Fibroblast of mammary gland (primary cell): ENCODE results near the gene TFF2.

Experiments
- DNase-seq: peaks from one replicate; pipeline ENCODE4 v3.0.0-alpha.2; 2010; ENCODE audit warnings: low read depth
- H3K4me3 ChIP-seq: 2 replicates; pipeline ENCODE4 v1.5.1; 2011; ENCODE audit warnings: low read depth, mild to moderate bottlenecking, low read length, moderate library complexity; ENCODE audit not compliant: control insufficient read depth
- TF ChIP-seq, protein P1 (sequence below): conservative IDR thresholded peaks from 2 replicates; pipeline ENCODE4 v1.5.1; 2011; ENCODE audit warnings: low read depth, low read length, inconsistent platforms; ENCODE audit not compliant: control insufficient read depth, insufficient read depth

Gene TFF2

GRCh38 chr21:42298657-42299056, 52.1 kb downstream of the TFF2 start:
- TF ChIP-seq, protein P1, sequence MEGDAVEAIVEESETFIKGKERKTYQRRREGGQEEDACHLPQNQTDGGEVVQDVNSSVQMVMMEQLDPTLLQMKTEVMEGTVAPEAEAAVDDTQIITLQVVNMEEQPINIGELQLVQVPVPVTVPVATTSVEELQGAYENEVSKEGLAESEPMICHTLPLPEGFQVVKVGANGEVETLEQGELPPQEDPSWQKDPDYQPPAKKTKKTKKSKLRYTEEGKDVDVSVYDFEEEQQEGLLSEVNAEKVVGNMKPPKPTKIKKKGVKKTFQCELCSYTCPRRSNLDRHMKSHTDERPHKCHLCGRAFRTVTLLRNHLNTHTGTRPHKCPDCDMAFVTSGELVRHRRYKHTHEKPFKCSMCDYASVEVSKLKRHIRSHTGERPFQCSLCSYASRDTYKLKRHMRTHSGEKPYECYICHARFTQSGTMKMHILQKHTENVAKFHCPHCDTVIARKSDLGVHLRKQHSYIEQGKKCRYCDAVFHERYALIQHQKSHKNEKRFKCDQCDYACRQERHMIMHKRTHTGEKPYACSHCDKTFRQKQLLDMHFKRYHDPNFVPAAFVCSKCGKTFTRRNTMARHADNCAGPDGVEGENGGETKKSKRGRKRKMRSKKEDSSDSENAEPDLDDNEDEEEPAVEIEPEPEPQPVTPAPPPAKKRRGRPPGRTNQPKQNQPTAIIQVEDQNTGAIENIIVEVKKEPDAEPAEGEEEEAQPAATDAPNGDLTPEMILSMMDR, result no peak
- no peak for DNase-seq
- no peak overlapping the region for H3K4me3 ChIP-seq

DNA sequence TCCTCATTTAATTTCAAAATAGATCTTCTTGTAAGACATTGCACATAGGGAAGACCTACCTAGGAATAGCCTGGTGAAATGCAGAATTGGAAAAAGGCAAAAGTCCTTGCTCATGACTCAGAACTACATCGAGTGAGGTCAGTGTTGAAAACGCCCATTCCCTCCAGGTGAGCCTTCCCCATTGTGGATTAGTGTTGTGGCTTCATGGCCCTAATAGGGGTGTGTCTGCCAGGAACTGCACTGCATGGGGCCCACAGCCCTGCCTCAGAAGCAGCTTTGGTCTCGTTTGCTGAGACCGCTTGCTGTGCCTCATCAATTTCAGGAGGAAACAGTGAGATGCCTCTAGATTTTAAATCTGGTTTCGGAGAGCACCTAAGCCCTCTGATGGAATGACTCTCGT, 52.6 kb downstream of the TFF2 start:
- no peak overlapping the region for H3K4me3 ChIP-seq
- TF ChIP-seq, protein P1, result no peak
- no peak for DNase-seq

- TF ChIP-seq, protein P1, result no peak
- no peak overlapping the region for H3K4me3 ChIP-seq
- DNase-seq, result no peak
Observed at GRCh38 chr21:42297377-42297776, 53.4 kb downstream of the TFF2 start.

DNA sequence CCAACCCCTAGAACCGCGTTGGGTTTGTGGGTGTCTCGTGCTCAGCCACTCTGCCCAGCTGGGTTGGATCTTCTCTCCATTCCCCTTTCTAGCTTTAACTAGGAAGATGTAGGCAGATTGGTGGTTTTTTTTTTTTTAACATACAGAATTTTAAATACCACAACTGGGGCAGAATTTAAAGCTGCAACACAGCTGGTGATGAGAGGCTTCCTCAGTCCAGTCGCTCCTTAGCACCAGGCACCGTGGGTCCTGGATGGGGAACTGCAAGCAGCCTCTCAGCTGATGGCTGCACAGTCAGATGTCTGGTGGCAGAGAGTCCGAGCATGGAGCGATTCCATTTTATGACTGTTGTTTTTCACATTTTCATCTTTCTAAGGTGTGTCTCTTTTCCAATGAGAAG, 54.3 kb downstream of the TFF2 start:
- H3K4me3 ChIP-seq, result no peak overlapping the region
- TF ChIP-seq, protein P1, result no peak
- no peak for DNase-seq
